Measurements from ENCODE around the gene SMIM29.

The SMIM29 gene

DNA sequence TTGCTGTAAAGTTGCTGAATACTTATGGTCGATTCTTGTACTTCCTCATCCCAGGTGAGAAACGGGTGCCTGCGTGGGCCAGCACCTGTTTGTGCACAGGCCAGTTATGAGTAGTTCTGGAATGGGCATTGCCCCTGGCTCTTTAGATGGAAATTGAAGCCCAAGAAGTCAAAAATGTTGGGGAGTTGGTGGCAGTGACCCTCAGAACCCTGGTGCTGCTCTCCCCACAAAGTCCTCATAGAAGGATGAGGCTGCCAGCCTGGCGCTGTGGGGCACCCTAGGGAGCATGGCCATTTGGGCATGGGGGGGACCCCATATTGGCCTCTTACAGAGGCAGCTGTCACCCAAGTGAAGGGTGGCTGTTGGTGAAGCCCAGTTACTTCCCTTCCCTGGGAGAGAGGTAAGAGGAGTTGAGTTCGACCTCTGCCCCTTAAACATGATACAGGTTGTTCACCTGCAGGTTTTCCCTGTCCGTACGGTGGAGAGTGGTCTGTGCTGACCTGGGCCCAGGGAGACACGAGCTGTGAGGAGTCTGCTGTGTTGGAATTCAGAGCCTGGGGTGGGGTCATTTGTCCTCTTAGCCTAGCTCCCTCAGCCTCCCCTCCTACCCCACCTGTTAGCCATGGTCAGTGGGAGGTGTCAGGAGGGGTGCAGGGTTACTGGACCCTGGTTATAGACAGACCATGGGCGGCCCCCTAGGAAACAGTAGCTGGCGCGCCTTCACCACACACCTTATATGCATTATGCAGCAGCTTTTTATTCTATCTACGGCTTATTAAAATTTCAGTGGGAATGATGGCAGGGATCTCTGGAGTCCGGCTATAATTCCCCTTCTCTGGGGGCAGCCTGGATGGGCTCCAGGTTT lies 7.2 kb downstream of the SMIM29 start:
- Histone ChIP-seq H3K4me3 (ENCODE audit: low read length) (no peak overlapping the region), H3K27me3 (ENCODE audit: control insufficient read depth, low read length) (no peaks in the 10 kb centered on the region), H3F3A (ENCODE audit: control insufficient read depth, insufficient read depth) (peaks cover 70% of the 10 kb centered on the region), H3K9me2 (replicated peaks; ENCODE audit: control insufficient read depth, low read length) (no peaks in the 10 kb centered on the region), H3K36me3 (ENCODE audit: control insufficient read depth, low read length) (peaks cover 87% of the 10 kb centered on the region), H3K79me2 (ENCODE audit: control insufficient read depth, low read length) (peaks cover 53% of the 10 kb centered on the region), H3K4me1 (ENCODE audit: control insufficient read depth, low read length) (peaks cover 49% of the 10 kb centered on the region), H3K4me2 (ENCODE audit: low read length) (no peak overlapping the region; the same call in 1 of the 2 replicates), H3K27ac (ENCODE audit: low read depth, low read length) (no peak overlapping the region), H3K9me3 (ENCODE audit: control insufficient read depth, insufficient read depth, low read length) (no peaks in the 10 kb centered on the region), H4K20me1 (ENCODE audit: control insufficient read depth, insufficient read depth, low read depth, low read length) (peaks cover 40% of the 10 kb centered on the region)
- no peak for TF ChIP-seq EZH2phosphoT487 (IDR thresholded peaks at IDR 0.05; ENCODE audit: borderline replicate concordance, low read length)
- TF ChIP-seq, protein P1, sequence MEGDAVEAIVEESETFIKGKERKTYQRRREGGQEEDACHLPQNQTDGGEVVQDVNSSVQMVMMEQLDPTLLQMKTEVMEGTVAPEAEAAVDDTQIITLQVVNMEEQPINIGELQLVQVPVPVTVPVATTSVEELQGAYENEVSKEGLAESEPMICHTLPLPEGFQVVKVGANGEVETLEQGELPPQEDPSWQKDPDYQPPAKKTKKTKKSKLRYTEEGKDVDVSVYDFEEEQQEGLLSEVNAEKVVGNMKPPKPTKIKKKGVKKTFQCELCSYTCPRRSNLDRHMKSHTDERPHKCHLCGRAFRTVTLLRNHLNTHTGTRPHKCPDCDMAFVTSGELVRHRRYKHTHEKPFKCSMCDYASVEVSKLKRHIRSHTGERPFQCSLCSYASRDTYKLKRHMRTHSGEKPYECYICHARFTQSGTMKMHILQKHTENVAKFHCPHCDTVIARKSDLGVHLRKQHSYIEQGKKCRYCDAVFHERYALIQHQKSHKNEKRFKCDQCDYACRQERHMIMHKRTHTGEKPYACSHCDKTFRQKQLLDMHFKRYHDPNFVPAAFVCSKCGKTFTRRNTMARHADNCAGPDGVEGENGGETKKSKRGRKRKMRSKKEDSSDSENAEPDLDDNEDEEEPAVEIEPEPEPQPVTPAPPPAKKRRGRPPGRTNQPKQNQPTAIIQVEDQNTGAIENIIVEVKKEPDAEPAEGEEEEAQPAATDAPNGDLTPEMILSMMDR (IDR thresholded peaks at IDR 0.05; ENCODE audit: low read depth, low read length, poor library complexity, severe bottlenecking), result no peak

DNA sequence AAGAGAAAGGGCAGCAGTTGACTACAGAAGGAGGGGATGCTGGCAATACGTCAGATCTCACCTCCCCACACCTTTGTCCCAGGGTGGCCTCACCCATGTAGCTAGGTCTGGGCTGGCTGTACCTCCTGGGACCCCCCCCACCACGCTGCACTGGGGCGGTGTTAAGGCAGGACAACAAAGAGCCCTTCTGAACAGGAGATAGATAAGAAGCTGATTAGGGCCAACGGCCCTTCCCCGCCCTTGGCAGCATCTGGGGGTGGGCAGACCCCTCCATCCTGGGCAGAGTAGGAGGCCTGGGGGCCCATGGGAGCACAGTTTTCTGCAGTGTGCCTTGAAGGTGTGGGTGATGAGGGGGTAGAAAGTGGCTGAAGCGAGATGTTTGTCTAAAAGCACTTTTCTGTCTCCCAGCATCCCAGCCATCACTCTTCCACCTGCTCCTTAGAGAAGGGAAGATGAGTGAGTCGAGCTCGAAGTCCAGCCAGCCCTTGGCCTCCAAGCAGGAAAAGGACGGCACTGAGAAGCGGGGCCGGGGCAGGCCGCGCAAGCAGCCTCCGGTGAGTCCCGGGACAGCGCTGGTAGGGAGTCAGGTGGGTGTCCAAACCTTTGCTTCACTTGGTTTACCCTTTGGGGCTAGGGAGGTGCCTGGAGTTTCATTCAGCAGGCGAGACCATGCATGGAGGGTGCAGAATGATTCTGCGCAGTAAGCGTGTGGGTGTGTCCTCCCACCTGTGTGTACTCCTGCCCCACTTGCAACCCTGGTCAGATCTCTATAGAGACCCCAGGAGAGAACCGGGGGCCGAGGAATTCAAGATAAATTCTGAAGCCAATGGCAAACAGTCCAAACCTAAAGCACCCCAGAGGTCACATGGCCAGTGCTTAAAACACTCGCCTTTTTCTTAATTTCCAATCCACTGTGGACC lies 8.2 kb downstream of the SMIM29 start:
- Histone ChIP-seq H3K27me3 (ENCODE audit: control insufficient read depth, low read length) (no peaks in the 10 kb centered on the region), H3F3A (ENCODE audit: control insufficient read depth, insufficient read depth) (peaks cover 67% of the 10 kb centered on the region), H3K79me2 (ENCODE audit: control insufficient read depth, low read length) (peaks cover 59% of the 10 kb centered on the region), H4K20me1 (ENCODE audit: control insufficient read depth, insufficient read depth, low read depth, low read length) (peaks cover 40% of the 10 kb centered on the region), H3K4me3 (ENCODE audit: low read length) (peak overlapping the region; percentile 7; the same call in 1 of the 2 replicates), H3K36me3 (ENCODE audit: control insufficient read depth, low read length) (peaks cover 82% of the 10 kb centered on the region), H3K9me2 (replicated peaks; ENCODE audit: control insufficient read depth, low read length) (no peaks in the 10 kb centered on the region), H3K9me3 (ENCODE audit: control insufficient read depth, insufficient read depth, low read length) (no peaks in the 10 kb centered on the region), H3K4me2 (ENCODE audit: low read length) (peak overlapping the region; percentile 69), H3K4me1 (ENCODE audit: control insufficient read depth, low read length) (peaks cover 51% of the 10 kb centered on the region), H3K27ac (ENCODE audit: low read depth, low read length) (0 out of 2 replicates have a peak overlapping the region, but pooled peaks have one; percentile 94)
- no peak for TF ChIP-seq EZH2phosphoT487 (IDR thresholded peaks at IDR 0.05; ENCODE audit: borderline replicate concordance, low read length)
- TF ChIP-seq, protein P1 (IDR thresholded peaks at IDR 0.05; ENCODE audit: low read depth, low read length, poor library complexity, severe bottlenecking), result no peak

DNA sequence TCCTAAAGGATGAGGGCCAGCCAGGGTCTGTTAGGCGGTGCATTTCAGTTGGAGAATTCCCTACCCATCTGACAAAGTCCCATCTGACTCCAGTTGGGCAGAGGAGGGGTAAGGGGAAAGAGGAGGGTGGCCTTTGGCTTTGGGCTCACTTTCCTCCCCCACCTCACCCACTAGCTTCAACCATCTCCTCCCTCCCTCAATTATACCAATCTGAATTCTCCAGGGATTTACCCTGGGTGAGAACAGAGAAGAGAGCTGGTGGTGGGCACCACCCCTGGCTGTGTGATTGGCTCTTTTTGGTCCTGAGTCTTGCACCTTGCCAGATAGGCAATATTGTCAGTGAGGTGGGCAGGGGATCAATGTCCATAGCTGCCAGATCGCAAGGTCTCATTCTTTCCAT lies 8.9 kb downstream of the SMIM29 start:
- peaks cover 40% of the 10 kb centered on the region for H4K20me1 ChIP-seq (ENCODE audit: control insufficient read depth, insufficient read depth, low read depth, low read length)
- TF ChIP-seq, protein P1 (IDR thresholded peaks at IDR 0.05; ENCODE audit: low read depth, low read length, poor library complexity, severe bottlenecking), result no peak
- no peak for TF ChIP-seq EZH2phosphoT487 (IDR thresholded peaks at IDR 0.05; ENCODE audit: borderline replicate concordance, low read length)
- peaks cover 77% of the 10 kb centered on the region for H3K36me3 ChIP-seq (ENCODE audit: control insufficient read depth, low read length)
- peak overlapping the region; percentile 80 for H3K4me3 ChIP-seq (ENCODE audit: low read length)
- peak overlapping the region; percentile 94; the same call in 1 of the 2 replicates for H3K27ac ChIP-seq (ENCODE audit: low read depth, low read length)
- H3K9me2 ChIP-seq (replicated peaks; ENCODE audit: control insufficient read depth, low read length), result no peaks in the 10 kb centered on the region
- peaks cover 57% of the 10 kb centered on the region for H3K4me1 ChIP-seq (ENCODE audit: control insufficient read depth, low read length)
- peak overlapping the region; percentile 69 for H3K4me2 ChIP-seq (ENCODE audit: low read length)
- peaks cover 64% of the 10 kb centered on the region for H3F3A ChIP-seq (ENCODE audit: control insufficient read depth, insufficient read depth)
- peaks cover 59% of the 10 kb centered on the region for H3K79me2 ChIP-seq (ENCODE audit: control insufficient read depth, low read length)
- H3K27me3 ChIP-seq (ENCODE audit: control insufficient read depth, low read length), result no peaks in the 10 kb centered on the region
- no peaks in the 10 kb centered on the region for H3K9me3 ChIP-seq (ENCODE audit: control insufficient read depth, insufficient read depth, low read length)

All from DOHH2 (cell line).